HG02840 (cell line): ENCODE results near the gene SMPD2.

Source experiments
- ATAC-seq: cut with Tn5 transposase; IDR thresholded peaks from one replicate; pipeline ENCODE4 v1.9.1; 2021; ENCODE audit warnings: mild to moderate bottlenecking, moderate library complexity, moderate number of reproducible peaks; ENCODE audit not compliant: unreplicated experiment, low FRiP score

SMPD2 gene

DNA sequence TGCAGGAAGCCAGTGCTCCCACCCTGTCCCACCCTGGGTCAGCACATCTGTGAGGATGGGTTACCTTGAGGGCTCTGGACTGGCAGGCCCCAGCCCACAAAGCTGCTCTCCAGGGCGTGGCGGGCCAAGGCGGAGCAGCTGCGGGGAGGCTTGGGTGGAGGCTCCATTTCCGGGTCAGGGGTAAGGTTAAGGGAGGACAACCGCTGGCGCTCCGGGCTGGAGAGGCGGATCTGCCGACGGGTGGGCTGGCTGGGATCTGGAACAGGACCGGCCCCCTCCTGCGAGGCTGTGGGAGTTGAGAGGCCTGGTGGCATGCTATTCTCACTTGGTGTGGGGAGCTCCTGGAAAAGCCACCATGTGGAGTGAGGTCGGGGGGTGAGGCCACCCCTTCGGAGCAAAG, 5.5 kb downstream of the SMPD2 start:
- ATAC-seq: no peak

DNA sequence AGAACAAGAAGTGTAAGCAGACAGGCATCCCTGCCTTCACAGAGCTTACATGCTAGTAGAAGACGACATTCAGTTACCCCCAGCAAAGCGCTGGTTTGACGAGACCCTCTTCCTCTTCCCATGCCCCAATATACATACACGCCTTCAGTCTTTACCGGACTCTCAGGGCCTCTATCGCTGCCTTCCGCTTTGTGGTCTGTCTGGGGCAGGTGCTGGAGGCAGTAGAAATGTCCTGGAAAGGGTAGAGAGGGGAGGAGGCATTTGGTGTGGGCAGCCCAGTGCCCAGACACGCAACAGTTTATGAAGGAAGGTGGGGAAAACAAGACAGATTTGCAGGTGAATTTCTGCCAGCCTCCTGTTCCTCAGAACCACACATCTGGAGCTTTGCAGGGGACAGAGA, 6.0 kb downstream of the SMPD2 start:
- ATAC-seq: no peak

DNA sequence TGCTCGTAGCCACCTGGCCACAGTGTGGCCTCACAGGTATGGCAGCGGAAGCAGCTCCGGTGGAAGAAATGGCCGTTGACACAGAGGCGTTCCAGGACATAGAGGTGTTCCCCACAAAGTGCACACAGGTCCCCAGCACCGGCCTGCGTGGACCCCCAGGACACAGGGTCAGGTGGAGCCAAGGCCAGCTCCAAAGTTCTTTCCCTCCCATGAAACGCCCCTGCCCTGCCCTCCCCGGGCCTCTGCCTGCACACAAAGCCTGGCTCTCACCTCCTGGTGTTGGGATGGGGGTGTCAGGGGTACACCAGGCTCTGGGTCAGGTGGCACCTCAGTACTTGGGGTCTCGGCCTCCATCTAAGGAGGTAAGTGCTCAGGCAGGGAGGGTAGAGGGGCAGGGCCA, 6.6 kb downstream of the SMPD2 start:
- no peak for ATAC-seq

DNA sequence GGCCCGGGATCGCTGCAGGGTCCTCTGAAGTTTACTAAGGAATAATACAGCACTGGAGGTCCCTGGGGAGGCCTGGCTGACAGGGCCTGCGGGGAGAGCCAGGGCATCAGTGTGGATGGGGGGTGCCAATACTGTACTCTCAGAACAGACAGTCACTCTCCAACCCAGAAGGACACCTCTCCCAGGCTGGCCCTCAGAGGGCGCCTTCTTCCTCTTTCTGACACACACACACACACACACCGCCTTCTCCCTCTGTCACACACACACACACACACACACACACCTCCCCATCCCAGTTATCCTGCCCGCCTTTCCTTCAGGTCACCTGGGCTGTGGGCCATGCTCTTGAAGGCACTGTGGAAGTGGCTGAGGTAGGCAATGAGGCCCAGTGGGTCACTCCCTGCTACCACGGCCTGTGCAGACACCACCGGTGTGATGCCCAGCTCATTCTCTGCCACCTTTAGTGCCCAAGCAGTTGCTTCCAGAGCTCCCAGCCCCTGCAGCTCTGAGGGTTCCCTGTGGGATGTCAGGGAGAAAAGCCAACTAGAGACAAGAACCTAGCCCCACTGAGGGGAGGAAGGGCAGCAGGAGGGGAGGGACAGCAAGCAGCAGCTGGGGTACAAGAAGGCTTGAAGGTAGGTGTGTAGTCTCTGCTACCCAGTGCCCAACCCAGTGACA, 7.5 kb downstream of the SMPD2 start:
- no peak for ATAC-seq

DNA sequence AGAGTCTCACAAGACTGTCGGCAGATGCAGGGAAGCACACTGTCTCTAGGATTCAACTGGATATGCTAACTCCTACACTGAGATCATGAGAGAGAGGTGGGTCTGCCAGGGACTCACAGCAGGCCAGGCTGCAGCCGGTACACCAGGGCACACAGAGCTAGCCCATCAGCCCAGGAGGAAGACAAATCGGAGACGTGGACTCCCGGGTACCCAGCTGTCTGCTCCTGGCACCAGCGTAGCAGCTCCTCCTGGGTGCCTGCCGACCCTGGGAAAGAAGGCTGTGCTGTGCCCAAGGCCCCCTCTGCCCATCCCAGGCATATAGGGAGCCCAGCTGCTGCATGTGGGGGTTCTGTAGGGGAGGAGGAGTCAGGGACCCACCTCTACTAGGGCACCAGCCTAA, 8.1 kb downstream of the SMPD2 start:
- no peak for ATAC-seq

DNA sequence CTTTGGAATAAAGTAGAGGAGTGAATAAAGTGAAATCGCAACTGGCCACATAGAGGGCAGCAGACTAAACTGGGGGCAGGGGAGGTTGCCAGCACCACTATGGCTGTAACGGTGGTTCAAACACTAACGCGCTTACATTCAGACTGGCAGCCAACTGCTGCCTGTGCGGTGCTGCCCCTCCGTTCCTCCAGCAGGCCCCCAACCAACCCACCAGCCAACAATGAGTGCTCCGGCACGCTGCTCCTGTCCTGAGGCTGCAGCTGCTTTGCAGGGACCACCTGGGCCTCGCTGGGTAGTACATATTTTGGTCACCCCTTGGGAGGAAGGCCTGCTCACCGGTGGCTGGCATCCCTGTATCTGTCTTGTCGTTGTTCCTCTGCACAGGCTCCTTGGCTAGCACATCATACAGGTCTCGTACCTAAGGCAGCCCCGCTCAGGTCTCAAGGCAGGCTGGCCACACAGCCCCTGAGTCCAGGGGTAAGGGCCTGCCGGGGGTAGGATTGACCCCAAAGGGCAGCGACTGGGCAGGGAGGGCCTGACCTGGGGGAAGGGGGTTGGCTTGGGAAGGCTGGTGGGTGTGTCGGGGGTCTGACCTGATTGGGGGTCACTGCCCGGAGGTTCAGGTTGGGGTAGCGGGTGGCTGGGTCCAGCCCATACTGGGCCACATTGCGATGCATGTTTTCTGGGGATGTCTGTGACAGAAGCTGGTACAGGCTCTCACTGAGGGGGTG, 8.7 kb downstream of the SMPD2 start:
- no peak for ATAC-seq

DNA sequence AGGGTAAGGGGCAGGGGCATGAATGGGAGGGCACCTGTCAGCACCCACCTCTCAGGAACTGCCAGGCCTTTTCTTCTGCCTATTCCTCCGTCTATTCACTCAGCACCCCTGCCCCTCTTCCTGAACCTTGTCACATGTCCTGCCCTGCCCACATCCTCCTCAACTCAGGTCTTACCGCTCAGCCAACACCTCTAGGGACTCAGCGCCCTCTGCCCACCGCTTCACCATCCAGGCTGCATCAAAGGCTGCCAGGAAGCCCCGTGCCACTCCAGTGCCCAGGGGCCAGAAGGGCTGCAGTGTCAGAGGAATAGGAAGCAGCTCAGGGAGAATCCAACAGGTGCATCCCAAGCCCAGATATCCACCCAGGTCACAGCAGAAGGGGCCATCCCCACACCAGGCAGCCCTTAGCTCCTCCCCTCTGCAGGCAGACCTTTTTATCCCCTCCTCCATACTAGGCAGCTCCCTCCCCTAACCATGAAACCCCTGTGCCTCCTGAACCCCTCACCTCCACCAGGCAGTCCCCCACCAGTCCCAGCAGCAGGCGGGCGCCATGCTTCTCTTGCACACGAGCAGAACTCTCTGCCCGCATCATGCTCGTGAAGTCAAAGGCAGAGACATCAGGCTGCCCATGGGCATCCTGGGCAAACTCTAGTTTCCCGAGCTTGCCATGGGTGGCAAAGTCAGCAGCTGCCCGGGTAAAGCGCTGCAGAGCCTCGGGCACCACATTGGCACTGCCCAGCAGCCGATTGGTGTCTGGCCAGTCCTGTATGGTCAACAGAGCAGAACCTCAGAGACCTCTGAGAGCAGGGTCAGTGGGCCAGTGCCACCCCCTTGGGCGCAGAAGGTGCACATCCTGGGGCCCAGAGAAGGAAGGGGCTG, 9.5 kb downstream of the SMPD2 start:
- ATAC-seq: no peak

DNA sequence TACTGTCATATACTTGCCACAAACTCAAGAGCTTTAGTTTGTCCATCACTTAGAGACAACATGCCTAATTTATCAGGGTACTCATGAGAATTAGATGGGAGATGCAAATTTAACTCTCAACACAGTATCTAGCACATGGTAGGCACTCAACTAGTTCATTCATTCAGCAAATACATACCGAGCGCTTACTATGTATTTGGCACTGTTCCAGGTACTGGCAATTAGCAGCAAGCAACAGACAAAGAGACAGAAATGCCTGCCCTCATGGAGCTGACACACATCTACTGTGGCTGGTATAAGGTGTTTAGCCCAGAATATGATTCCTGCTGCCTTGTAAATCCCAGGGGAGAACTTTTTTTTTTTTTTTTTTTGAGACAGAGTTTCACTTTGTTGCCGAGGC, 10.3 kb downstream of the SMPD2 start:
- no peak for ATAC-seq

DNA sequence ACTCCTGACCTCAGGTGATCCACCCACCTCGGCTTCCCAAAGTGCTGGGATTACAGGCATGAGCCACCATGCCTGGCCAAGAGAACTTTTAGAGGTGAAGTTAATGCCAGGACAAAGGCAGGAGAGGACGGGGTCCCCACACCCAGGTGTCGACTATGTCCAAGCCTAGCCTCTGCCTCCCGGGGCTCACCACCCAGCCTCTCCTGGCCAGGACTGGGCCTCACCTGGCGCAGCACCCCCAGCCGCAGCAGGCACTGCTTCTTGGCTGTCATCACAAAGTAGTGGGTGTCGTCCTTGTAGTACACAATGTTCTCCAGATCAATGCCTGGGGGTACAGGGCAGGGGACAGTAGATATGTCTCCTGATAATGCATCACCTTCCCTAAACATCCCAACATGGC, 10.9 kb downstream of the SMPD2 start:
- ATAC-seq: no peak

DNA sequence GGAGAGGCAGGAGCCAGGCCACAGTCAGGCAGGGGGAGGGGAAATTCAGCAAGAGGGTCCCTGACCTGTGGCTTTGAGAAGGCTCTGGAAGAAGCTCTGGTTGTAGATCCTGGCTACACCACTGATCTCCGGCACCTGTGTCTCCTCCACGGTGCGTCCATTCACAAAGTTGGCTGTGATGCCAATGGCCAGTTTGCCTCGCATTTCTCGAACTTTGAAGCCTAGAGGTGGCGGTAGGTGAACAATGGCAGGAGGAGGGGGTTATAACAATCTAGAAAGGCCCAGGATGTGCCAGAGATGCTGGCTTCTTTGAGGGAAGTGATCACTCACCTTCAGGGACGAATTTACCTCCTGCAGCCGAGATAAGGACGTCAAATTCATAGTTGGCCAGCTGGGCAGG, 11.7 kb downstream of the SMPD2 start:
- ATAC-seq: no peak

DNA sequence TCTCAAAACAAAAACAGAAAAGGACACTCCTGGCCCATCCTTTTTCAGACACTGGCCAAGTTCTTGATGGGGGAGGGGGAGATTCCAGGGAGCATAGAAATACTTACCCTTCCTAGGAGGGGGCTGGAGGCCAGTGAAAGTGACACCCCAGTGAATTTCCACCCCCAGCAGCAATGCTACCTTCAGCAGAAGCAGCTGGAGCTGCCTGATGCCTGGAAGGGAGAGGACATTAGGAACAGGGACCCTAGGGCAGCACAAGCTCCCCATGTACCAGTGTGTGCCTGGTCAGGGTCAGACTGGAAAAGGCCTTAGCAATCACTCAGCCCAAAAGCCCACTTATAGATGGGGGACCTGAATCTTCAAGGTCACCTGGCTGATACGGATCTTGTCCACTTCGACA, 12.6 kb downstream of the SMPD2 start:
- ATAC-seq: no peak

DNA sequence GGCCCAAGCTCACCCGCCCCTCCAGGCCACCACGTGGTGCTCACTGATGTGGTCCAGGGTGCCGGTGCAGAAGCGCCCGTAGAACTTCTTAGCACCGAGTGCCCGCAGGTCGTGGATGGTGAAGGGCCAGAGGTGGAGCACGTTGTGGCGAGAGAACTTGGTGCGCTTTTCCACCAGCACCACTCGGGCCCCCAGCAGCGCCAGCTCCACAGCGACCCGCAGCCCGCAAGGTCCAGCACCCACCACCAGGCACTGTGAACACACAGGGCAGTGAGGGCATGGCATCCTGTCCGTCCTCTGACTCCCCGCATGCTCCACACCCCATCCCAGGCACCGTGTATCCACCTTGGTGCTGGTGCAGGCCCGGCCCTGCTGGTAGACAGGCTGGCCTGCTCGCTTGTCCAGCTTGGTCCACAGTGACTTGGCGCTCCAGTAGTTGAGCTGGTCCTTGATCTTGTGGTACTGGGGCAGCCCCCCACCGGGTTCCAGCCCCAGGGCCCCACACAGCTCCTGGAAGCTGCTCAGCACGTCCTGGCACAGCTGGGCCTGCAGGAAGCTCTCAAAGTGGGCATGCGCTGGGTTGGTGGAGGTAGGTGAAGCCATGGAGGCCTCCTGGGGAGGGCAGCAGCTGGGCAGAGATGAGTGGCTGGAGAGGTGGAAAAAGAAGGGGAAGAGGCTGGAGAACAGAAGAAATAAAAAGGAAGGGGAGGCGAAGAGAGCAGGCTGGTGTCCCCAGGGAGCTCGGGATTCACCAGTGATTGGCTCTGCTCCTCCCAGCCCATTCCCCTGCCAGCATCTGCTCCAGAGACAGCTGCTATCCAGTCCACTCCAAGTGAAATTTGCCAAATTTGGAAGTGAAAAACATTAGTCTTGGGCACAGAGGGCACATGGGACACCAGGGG, 13.3 kb downstream of the SMPD2 start:
- ATAC-seq: no peak

DNA sequence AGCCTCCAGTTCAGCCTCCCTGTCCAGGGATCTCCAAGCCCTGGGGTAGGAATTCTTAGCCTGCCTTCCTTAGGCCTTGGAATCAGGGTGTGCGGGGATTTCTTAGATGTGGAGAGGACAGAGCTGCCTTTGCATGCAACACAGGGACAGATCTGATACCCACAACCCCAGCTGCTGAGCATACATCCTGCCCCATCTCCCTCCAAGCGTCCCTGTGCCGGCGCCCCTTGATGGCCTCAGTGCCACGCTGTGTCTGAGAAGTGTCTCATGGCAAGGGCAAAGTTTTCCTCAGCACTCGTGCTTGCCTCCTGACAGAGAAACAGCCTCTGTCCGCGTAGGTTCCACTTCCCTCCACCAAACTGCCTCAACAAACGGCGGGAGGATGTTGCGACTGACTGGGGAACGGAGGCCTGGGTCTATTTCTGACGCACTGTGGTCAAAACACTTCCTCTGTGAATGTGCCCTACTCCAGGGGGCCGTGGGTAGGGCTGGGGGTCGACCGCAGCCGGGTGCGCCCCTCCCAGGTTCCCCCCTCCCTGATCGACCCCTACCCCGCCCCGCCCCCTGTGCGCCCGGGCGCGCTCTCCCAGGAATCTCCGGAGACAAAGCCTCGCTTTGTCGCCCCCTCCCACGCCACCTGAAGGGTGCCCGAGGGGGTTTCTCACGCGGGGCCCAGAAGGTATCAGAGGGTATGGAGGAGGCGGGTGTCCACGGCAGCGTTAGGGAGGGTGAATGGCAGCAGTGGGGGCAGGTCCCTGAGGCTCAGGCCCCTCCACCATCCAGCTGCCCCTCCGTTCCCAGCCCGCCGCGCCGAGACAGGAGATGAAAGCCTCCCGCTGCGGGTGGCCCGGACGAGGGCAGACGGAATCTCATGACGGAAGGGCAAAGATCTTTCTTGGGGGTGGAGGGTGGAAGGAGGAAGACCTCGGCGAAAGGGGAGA, 14.2 kb downstream of the SMPD2 start:
- peak; percentile 26 for ATAC-seq

DNA sequence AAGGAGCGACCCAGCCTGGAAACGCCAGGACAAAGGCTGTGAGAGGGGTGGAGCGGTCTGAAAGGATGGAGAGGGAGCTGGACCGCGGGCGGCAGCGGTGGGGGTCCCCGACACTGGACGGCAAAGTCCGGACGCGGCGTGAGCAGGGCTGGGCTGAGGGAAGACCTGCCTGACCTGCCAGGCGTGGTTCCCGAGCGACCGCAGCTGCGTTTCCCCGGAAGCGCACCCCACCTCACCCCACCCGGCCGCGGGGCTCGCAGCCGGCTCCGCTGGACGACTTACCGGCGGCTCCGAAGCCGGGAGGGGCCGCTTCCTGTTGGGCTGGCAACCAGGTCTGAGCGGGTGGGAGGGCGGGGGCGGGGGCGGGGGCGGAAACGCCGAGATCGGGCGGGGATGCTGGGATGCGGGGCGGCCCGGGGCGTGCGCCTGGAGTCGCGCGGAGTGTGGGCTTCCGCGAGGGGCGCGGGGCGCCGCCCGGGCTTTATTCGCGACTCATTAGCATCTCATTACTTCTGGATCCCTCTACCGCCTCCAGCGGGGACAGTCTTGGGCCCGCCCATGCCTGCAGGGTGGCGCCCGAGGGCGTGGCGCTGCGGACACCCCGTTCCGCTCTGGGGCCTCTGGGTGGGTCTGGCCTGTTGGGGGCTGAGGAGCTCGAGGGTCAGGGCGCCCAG, 15.1 kb downstream of the SMPD2 start, which contains the start of gene MICAL1:
Gene MICAL1 (minus strand): TSS at position 336 of the 674 bp plus-strand sequence. CDS start 1,576 bp downstream, outside the sequence.
- peak; percentile 60 for ATAC-seq

DNA sequence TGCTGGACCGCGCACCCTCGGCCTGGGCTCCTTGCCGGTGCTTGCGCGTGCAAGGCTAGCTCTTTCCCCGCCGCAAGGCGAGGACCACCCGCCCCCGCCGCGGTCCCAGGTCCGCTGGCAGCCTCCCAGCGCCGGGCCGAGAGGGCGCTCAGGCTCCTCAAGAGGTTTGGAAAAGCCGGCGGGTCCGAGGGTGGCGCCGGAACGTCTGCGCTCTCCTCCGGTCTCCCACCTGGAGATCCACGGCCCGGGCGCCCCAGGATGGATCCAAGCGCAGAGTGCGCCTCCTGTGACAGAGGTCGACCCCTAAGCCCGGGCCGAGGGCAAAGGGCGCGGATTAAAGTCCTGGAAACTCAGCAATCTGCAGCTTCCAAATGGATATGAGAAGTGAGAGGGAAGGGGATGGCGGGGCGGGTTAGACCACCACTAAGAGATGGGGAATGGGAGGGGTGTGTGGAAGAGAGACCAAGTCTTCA, 15.6 kb downstream of the SMPD2 start:
- no peak for ATAC-seq

DNA sequence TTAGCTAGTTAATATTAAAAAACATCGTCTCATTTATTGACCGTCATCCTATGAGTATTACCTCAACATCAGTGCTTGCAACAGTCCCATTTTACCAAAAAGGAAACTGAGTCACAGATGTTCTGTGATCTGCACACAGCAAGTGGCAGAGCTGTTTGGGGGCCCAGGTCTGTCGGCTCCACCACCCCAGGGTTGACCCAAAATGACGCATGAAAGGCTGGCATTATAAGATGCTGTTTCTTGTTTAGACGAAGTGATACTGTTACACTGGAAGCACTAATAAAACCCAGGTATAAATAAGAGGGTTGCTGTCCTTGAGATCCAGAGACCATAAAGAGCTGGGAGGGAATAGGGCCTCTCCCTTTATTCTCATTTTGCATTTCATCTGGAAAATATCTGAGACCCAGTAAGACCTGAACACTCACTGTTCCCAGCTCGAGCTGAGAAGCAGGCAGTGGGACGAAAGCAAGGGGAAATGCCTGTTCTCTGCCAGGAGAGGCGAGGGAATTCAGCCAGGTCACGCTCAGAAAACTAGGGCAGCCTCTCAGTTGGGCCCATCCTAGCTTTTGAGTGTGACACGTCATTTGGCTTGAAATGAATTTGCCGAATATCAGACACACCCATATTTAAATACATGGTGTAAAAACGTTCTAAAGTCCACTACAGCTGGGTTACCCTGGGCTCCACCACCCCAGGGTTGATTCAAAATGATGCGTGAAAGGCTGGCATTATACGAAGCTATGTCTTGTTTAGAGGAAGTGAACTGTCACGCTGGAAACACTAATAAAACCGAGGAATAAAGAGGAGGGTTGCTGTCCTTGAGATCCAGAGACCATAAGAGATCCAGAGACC, 16.4 kb downstream of the SMPD2 start:
- no peak for ATAC-seq

DNA sequence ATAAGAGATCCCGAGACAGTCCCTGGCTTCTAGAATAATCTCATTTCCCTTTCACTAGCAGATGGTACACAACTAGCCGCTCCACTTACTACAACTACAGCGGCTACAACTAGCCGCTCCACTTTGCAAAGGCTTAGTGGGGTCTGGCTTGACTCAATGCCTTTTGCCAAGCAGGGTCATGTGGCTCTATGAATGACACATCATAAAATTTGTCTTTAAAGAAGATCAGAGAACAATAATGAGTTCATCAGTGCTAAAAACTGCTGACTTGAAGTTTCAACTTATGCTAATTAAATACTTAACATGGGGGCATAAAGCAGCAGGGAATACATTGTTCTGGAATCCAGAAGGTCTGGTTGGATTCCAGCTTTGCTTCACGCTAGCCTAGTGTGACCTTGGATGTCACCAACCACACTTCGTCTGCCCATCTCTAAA, 17.1 kb downstream of the SMPD2 start:
- no peak for ATAC-seq
